NCI-H2171 treated with DMSO at 0.1 percent for 48 hours (cell line): ENCODE measurements around the gene MTHFR.

ENCODE experiments used
- DNase-seq: peaks from one replicate; lab custom pipeline; 2025; lab: John Stamatoyannopoulos, UW

MTHFR gene

GRCh38 chr1:11805422-11806306, at the start of gene MTHFR, which contains the start of gene CLCN6:
MTHFR (minus strand) TSS chr1:11805964; CDS start chr1:11803116, 2,848 bp downstream.
CLCN6 (plus strand) TSS chr1:11806191; CDS start chr1:11806263, 72 bp downstream.
- peak; percentile 98 for DNase-seq

DNA sequence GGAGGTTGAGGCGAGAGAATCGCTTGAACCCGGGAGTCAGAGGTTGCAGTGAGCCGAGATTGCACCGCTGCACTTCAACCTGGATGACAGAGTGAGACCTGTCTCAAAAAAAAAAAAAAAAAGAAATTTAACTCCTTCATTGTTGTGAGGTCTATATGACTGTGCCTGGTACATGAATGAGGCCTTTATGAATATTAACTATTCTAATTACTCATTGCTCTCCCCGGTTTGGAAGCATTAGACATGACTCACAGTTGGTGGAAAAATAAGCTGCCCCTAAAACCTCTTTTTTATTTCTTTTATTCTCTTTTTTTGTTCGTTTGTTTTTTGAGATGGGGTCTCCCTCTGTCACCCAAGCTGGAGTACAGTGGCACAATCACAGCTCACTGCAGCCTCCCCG, 49.7 kb upstream of the MTHFR start:
- DNase-seq, result no peak

DNA sequence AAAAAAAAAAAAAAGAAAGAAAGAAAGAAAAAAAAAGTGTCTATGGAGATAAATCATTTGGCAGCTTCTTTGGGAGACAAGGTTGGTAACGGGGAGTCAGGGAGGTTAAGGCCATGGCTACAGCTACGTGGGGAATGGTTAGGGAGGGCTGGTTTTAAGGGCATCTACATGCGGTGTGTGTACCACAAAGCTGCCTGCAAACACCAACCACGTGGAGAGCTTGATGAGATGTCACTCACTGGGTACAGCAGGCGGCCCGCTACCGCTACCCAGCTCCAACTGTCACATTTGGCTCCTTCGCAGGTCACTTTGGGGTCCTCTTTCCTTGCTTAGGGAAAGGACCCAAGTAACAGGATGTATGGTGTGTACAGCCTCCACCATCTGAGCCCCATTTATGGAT, 48.8 kb upstream of the MTHFR start:
- peak; percentile 14 for DNase-seq

DNA sequence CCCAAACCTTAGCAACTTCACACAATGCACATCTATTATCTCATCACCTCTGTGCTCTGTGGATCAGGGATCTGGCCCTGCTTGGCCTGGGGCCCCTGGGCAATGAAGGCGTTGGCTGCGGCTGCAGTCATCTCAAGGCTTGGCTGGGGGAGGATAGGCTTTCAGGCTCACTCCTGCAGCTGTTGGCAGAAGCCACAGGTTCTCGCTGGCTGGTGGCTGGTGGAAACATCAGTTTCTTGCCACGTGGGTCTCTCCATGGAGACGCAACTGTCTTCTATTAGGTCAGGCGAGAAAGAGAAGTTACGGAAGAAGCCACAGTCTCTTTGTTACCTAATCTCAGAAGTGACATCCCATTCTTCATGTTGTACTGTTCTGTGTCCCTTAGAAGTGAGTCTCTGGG, 45.4 kb upstream of the MTHFR start:
- DNase-seq, result no peak

- DNase-seq, result no peak
Observed at GRCh38 chr1:11850156-11850555, 44.4 kb upstream of the MTHFR start.

DNA sequence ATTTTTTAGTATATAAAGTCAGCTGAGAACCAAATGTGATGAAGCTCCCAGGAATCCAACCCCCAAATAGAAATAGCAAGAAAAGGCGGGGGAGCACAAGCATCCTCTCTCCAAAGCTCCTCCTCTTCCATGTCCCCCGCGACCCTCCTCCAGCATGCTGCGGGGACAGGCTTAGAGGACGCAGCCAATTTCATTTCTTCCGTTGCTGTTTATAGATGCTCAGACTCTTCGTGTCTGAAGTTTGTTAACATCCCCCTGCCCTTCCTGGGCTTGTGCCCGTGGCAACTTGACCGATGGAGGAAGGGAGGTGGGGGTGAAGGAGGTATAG, 42.6 kb upstream of the MTHFR start:
- no peak for DNase-seq

GRCh38 chr1:11847667-11848372, 42.1 kb upstream of the MTHFR start, which contains the start of gene NPPA:
NPPA (minus strand) TSS chr1:11847783; CDS start chr1:11847684, 99 bp downstream.
- peak; percentile 96 for DNase-seq

DNA sequence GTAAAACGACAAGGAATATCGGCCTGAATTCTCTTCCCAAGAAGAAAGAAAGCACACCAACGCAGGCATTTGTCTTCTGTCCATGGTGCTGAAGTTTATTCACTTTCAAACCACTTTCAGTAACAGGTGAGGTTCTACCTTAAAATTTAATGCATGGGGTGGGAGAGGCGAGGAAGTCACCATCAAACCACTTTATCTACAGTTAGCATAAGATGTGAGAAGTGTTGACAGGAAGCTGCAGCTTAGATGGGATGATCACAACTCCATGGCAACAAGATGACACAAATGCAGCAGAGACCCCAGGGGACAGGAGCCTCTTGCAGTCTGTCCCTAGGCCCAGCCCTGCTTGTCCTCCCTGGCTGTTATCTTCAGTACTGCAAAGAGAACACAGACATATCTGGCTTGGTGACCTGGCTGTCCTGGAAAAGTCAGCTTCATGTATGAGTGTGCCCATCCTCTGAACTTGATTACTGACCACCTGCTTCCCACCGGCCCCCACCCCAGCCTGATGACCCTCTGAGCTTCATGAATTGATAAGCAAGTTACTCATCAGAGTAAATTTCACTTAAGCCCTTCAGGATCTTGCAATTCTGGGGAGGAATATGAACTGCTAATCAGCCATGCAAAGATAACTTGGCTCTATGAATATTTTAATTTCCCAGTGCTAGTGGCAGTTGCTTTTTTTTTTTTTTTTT, 40.0 kb upstream of the MTHFR start:
- peak; percentile 52 for DNase-seq

GRCh38 chr1:11842154-11843041, 36.6 kb upstream of the MTHFR start:
- no peak for DNase-seq

DNA sequence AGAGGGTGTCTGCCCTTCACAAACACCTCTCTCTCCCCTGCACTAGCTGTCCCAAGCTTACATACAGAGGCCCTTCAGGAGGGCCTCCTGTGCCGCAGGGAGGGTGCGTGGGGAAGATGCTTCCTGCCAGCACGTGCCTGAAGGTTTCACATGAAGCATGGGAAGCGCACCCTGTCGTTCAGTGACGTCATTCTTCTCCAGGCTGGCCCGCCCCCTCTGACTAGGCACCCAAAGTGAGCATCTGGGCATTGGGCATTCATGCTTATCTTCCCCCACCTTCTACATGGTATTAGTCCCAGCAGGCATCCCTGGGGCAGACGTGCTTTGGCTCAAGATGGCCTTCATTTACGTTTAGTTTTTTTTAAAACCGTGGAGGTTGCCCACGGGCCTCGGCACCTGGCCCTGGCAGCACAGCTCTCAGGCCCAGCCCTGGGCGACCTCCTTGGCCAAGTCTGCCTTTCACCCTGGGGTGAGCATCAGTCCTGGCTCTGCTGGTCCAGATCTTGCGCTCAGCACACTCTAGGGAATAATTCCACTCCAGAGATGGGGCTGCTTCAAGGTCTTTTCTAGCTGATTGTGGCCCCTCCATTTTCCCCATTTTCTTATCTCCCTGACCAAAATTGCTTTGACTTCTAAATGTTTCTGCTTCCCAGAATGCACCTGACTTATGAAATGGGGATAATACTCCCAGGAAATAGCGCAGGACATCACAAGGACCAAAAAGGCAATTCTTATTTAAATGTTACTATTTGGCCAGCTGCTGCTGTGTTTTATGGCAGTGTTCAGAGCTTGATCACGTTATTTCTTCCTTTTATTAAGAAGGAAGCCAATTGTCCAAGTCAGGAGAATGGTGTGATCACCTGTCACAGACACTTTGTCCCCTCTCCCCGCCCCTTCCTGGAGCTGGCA, 35.7 kb upstream of the MTHFR start:
- no peak for DNase-seq

- DNase-seq, result no peak
Observed at GRCh38 chr1:11839727-11840705, 34.3 kb upstream of the MTHFR start.

- peak; percentile 71 for DNase-seq
Observed at GRCh38 chr1:11838349-11839272, 32.8 kb upstream of the MTHFR start.

- DNase-seq, result no peak
Observed at GRCh38 chr1:11837767-11838348, 32.1 kb upstream of the MTHFR start.

DNA sequence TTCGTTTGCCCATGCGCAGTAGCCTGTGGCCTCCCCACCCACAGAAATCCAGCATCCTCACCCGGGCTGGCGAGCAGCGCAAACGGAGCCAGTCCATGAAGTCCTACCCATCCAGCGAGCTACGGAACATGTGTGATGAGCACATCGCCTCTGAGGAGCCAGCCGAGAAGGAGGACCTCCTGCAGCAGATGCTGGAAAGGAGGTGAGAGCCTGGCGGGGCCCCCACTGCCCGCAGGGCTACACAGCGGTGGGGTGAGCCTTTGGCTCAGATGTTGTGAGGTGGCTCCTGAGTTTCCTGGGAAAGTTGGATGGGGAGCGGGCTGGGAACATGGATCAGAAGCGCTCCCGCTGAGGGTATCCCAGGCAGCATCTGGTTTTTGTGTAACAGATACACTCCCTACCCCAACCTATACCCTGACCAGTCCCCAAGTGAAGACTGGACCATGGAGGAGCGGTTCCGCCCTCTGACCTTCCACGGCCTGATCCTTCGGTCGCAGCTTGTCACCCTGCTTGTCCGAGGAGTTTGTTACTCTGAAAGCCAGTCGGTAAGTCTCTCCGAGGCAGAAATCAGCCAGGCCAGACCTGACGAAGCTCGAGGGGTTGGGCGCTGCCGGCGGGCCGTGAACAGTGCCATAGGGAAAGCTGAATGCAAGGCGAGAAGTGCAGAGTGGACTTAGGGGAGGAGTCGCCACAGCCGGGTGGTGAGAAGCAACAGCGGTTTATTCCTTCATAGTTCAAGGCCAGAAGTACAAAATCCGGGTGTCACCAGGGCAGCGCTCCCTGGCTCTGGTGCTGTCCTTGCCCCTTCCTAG, 31.4 kb upstream of the MTHFR start:
- no peak for DNase-seq

DNA sequence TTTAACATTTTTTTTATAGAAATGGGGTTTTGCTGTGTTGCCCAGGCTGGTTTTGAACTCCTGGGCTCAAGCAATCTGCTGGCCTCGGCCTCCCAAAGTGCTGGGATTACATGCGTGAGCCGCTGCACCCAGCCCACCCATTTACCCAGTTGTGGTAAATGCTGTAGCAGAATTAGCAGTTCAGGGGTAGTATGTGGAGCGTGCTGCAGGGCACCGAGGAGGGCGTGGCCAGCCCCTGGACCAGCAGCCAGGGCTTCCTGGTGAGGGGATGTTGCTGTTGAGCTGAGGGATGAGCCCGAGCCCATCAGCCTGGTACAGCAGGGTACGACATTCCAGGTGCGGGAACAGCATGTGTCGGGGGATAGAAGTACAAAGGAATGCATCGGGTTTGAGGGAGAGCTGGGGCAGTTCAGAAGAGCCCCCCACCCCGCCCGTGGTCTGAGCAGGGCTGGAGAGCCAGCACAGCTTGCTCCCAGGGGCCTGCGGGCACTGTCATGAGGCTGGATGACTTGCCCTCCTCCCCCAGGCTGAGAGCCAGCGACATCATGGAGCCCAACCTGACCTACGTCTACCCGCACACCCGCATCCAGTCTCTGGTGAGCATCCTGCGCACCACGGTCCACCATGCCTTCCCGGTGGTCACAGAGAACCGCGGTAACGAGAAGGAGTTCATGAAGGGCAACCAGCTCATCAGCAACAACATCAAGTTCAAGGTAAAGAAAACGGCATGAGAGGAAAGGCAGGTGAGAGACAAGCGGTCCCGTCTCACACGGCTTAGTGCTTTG, 29.9 kb upstream of the MTHFR start:
- DNase-seq, result no peak

GRCh38 chr1:11833900-11834299, 28.1 kb upstream of the MTHFR start:
- no peak for DNase-seq
